A204.1 (cell line): ENCODE results near the gene TPRX2.
"Not testable (repeated sequence)": the region's sequence is repeated elsewhere in the genome, so short reads cannot be mapped to it uniquely, and the experiment has no call there.

Experiments
- FAIRE-seq: peaks from 2 replicates; lab custom pipeline; 2012; peaks lifted over from hg19 to GRCh38; lab: Jason Lieb, UNC

TPRX2 gene, protein sequence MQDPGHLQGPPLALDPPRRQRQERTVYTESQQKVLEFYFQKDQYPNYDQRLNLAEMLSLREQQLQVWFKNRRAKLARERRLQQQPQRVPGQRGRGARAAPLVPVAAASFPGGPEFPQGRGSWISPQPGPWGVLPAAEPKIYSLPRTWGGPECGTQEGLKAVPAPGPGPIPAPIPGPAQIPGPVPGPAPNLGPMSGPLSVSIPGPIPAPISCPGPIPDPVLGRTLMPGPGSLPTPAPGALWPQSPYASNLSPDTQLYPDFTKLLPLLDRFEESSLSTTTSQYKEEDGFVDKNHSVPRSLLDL

DNA sequence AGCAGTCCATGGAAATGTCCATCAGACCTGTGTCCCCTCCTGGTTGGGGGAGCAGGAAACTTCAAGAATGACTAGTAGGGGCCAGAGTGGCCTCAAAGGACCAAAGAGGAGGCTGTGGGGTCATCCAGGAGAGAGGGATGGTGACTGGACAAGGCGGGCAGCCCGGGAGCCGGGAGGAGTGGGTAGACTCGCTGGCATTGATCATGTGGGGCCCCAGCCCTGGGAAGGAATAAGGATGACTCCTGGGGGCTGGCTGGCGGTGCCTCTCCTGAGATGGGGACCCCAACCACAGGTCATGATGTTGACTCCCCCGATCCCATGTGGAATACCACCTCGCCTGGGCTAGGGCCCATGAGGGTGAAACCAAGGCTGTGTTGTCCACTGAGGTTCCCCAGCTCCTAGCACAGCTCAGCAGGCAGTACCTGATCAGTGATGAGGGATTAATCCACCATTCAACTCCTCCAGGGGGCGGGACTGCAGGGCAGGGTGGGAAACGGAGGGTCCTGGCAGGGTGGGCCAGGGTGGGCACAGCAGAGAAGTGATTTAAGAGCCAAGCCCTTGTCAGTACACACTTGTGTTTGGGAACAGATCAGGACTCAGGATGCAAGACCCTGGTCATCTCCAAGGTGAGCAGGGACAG is at the start of gene TPRX2:
TSS of gene TPRX2 (plus strand) at position 590 of the 640 bp plus-strand sequence. CDS start at position 602, 12 bp downstream.
- FAIRE-seq = not testable (repeated sequence)

DNA sequence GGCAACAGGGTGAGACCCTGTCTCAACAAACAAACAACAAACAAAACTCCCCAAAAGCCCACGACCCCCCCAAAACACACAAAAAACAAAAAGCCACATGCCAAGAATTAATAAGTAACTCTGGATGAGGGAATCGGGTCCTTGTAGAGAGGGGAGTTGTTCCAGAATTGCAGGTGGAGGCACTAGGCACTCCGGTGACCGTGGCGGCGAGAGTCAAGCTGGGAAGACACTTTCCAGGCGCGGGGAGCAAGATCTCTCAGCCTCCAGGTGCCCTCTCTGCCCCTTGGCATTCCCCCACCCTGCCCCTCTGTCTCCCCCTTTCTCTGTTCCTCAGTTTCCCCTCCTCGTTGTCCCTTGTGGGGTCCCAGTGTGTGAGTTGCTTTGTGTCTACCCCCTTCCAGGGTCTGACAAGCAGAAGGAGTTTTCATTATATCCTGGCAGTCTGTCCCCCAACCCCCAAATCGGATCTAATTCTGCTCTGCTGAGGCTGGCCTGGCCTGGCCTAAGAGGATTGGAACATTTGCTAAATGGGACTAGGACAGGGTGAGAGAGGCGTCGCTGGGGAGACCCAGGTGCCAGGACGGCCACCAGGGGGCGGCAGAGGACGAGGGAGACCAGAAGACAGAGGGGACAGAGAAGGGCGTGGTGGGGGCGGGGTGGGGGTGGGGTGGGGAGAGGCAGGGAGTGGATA is 45.6 kb upstream of the TPRX2 start:
- FAIRE-seq = no peak

DNA sequence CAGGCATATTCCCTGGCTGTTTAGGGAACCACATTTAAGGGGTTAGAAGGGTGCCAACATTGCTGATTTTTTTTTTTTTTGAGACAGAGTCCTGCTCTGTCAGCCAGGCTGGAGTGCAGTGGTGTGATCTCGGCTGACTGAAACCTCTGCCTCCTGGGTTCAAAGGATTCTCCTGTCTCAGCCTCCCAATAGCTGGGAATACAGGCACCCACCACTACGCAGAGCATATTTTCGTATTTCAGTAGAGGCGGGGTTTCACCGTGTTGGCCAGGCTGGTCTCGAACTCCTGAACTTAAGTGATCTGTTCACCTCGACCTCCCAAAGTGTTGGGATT is 45.1 kb upstream of the TPRX2 start:
- FAIRE-seq = no peak

DNA sequence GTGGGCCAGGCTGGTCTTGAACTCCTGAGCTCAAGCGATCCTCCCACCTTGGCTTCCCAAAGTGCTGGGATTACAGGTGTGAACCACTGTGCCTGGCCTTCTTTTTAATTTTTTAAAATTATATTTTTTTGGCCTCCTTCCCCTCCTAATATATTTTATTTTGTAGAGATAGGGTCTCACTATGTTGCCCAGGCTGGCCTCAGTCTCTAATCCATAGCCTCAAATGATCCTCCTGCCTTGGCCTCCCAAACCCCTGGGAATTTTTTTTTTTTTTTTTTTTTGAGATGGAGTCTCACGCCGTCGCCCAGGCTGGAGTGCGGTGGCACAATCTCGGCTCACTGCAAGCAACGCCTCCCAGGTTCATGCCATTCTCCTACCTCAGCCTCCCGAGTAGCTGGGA is 42.8 kb upstream of the TPRX2 start:
- FAIRE-seq = not testable (repeated sequence)

DNA sequence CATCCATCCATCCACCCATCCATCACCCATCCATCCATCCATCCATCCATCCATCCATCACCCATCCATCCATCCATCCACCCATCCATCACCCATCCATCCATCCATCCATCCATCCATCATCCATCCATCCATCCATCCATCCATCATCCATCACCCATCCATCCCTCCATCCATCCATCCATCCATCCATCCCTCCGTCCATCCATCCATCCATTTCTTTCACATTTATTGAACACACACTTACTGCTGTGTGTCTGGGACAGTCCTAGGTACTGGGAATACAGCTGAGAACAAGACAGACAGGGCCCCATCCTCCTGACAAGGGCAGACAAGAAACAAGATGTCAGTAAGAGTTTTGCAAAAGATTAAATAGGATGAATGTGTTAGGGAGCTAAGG is 40.8 kb upstream of the TPRX2 start:
- not testable (repeated sequence) for FAIRE-seq

DNA sequence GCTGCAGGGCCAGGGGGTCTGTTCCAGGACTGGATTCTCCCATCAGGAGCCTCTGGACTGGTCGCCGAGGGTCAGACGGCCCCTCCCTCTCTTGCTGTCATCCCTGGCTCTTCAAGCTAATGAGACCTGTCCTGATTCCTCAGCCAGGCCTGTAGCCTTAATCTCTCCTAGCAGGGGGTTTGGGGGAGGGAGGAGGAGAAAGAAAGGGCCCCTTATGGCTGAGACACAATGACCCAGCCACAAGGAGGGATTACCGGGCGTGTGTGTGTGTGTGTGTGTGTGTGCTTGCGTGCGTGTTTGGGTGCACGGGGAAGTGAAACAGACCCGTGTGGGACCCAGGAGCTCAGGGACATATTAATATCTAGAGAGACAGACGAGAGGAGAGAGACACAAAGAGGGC is 39.2 kb upstream of the TPRX2 start:
- FAIRE-seq = no peak

DNA sequence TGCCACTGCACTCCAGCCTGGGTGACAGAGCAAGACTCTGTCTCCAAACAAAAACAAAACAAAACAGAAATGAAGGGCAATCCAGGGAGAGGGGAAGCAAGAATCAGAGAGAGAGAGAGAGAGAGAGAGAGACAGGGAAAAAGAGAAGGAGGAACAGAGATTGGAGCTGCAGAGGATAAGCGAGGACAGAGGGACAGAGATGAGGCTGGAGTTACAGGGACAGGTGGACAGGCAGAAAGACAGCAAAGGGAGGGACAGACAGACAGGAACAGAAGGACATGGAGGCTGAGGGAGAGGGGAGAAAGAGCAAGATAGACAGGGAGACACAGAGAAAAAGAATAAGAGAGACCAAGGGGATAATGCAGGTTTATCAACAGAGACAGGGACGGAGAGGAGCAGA is 38.6 kb upstream of the TPRX2 start:
- FAIRE-seq = no peak

DNA sequence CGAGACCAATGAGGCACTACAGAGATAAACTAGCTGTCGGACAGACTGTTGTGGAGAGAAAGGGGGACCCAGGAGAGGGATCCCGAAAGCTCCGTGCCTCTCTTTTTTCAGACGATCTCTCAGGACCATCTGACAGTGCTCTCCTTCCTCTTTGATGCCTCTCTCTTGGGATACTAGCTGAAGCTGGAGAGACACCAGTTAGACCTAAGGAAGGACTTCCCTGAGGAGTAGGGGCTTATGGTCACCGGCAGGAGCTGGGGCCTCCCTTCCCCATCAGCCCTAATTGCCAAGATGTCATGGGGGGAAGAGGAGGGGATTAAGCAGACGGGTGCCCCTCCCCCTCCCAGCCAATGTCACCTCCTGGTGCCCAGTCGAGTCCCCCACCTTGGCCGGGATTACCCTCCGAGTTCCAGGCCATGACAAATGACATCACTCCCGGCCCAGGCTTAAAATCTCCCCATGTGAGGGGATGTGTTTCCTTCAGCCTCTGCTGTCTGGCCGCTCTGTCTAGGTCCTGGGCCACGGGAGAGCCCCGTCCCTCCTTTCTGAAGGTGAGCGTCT is 37.5 kb upstream of the TPRX2 start, which contains the start of gene CRX:
TSS of gene CRX (plus strand) at position 478 of the 561 bp plus-strand sequence. CDS start 12,507 bp downstream, outside the sequence.
- FAIRE-seq = no peak

DNA sequence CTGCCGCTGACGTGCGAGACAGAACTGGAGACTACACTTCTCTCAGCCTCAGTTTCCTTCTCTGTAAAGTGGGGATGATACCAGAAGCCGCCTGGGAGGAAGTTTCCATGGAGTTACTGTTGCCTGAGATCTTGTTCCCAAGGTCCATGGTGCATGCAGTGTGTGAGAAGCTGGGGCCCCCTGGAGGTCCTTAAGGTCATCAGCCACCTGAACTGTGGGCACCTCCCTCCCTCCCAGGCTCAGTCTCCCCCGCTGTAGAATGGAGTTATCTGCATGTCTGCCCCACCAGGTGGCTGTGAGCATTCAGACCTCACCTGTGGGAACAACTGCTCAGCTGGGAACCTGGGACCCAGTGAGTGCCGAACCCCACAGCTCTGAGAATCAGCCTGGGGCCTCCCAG is 34.6 kb upstream of the TPRX2 start:
- no peak for FAIRE-seq

DNA sequence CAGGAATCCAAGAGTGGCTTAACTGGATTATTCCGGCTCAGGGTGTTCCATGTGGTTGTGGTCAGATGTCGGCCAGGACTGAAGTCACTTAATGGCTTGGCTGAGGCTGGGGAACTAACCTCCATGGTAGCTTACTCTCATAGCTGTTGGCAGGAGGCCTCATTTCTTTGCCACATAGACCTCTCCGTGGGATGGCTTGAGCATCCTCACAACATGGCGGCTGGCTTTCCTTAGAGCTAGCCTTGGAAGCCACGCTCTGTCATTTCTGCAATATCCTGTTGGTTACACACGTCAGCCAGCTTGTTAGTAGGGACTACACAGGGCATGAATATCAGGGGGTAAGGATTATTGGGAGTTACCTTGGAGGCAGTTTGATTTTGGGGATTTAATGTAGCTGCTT is 32.2 kb upstream of the TPRX2 start:
- FAIRE-seq = no peak

DNA sequence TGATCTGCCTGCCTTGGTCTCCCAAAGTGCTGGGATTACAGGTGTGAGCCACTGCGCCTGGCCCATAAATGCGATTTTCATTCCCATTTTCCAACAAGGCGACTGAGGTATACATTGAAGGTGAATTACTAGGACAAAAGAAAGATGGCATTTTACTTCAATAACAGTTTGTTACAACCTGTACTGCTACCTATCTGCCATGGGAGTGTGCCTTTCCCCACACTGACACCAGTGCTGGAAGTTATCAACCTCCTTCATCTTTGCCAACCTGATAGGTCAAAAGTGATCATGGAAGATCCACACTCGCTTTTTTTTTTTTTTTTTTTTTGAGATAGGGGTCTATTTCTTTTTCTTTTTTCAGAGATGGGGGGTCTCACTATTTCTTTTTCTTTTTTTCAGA is 26.3 kb upstream of the TPRX2 start:
- no peak for FAIRE-seq

DNA sequence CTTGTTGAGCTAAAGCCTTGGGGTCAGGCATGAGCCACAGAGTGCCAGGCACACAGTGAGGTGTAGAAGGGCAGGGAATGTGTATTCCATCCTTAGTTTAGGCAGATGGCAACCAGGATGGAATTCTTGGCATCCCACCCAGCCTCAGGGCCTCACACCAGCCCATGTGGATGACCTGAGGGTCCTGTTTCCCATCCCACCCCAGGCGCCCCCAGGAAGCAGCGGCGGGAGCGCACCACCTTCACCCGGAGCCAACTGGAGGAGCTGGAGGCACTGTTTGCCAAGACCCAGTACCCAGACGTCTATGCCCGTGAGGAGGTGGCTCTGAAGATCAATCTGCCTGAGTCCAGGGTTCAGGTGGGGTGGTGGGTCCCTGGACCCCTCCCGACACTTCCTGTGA is 23.0 kb upstream of the TPRX2 start:
- FAIRE-seq = no peak

DNA sequence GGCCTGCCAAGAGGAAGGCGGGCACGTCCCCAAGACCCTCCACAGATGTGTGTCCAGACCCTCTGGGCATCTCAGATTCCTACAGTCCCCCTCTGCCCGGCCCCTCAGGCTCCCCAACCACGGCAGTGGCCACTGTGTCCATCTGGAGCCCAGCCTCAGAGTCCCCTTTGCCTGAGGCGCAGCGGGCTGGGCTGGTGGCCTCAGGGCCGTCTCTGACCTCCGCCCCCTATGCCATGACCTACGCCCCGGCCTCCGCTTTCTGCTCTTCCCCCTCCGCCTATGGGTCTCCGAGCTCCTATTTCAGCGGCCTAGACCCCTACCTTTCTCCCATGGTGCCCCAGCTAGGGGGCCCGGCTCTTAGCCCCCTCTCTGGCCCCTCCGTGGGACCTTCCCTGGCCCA is 19.6 kb upstream of the TPRX2 start:
- no peak for FAIRE-seq

DNA sequence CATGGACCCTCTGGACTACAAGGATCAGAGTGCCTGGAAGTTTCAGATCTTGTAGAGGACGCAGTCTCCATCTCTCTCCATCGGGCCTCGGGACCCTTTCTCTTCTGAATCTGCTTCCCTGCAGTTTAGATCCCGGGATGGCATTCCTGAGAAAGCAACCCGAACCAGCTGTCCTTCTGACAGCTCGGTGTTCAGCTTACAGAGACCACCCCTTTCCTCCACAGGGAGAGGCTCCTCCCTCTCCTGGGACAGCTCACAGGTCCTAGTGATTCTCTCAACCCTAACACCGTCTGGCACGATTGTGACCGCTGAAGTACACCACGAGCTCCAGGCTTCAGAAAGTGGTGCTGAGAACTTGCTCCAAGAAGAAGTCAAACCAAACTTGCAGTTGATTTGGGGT is 19.1 kb upstream of the TPRX2 start:
- FAIRE-seq = no peak

DNA sequence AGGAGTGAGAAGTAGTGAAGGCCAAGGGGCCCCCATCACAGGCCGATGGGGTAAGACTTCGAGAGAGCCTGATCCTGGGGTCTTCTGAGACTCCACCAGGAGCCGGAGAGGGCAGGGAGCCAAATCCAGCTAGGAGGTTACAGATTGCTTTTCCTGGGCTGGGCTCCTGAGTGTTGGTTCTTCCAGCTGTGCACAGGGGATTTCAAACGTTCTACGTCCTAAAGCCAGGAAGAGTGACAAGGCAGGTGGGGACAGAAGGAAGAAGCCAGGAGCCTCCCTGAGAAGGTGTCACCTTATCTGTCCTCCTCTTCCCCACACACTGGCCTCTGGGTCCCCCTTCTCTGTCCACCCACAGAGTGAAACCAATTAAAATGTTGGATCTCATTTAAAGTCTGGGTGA is 16.1 kb upstream of the TPRX2 start:
- FAIRE-seq = no peak

DNA sequence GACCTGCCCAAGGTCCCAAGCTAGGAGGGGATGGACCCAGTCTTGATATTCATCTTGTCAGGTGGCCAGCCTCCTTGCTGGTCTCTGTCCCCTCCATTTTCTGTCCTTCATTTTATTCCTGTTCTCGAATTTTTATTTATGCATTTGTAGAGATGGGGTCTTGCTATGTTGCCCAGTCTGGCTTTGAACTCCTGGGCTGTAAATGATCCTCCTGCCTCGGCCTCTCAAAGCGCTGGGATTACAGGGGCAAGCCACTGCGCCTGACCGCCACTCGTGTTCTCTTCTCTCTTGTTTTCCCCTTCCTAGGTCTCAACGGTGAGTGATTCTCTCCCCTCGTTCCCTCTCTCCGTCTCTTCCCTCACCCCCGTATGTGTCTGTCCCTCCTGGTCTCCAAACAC is 10.6 kb upstream of the TPRX2 start:
- FAIRE-seq = no peak

DNA sequence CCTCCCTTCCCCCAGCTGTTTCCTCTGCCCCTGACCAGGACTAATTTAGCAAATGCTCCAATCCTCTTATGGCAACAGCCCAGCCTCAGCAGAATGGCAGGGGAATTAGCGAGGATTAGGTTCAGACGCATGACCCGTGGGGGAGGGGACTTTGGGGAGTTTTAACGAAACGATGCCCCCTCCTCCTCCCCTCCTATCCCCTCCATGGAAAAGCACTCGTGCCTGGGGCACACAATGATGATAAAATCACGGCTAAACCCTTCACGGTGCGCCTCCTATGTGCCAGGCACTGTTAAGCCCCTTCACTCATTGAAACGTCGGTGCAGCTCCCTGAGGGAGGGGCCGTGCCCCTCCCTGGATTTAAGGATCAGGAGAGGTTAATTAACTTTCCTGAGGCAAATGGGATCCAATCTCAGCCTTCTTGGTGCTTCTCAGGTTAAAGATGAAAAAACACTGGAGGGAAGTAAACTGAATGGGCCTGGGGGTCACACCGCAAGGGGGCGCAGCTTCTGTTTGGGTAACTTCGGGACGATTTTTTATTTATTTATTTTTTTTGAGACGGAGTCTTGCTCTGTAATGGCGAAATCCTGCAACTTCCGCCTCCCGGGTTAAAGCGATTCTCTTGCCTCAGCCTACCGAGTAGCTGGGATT is 10.1 kb upstream of the TPRX2 start:
- no peak for FAIRE-seq

DNA sequence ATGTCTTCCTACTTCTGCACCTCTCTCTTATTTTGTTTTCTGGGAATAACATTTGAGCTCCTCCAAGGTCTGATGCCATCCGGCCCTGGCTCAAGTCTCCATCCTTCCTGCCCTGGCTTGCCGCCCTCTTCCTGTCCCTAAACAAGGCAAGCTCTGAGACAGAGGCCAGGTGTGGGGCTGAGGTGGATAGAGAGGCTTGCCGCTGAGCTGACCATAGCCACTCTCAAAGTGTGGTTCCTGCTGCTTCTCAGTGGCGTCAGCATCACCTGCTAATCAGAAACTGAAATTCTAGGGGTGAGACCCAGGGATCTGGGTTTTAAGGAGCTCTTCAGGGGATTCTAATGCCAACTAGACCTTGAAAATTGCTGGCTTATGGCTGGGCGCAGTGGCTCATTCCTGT is 6.0 kb upstream of the TPRX2 start:
- FAIRE-seq = no peak

DNA sequence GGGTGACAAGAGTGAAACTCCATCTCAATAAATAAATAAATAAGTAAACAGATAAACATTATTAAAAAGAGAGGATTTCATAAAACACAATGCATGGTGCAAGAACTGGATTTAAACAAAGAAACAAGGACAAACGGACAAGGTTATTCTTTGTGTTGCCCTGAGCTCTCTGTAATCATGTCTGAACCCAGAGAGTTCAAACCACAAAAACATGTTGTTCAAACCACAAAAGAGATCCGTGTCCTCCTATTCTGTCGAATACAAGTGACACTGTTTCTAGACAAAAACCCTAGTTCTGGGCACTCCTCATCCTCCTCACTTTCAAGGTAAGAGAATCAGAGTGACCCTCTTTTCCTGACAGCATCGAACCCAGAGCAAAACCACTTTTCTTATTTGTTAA is 4.6 kb upstream of the TPRX2 start:
- FAIRE-seq = no peak

DNA sequence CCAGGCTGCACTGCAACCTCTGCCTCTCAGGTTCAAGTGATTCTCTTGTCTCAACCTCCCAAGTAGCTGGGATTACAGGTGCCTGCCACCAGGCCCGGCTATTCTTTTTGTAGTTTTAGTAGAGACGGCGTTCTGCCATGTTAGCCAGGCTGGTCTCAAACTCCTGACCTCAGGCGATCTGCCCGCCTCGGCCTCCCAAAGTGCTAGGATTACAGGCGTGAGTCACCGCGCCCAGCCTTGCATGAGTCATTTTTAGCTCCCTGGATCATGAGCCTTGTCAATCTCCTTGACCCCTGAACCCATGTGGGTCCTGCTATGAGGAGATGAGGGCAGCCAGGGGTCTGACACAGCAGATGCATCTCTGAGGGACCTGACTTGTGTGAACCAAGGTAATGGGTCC is 804 bp upstream of the TPRX2 start:
- FAIRE-seq = not testable (repeated sequence)

DNA sequence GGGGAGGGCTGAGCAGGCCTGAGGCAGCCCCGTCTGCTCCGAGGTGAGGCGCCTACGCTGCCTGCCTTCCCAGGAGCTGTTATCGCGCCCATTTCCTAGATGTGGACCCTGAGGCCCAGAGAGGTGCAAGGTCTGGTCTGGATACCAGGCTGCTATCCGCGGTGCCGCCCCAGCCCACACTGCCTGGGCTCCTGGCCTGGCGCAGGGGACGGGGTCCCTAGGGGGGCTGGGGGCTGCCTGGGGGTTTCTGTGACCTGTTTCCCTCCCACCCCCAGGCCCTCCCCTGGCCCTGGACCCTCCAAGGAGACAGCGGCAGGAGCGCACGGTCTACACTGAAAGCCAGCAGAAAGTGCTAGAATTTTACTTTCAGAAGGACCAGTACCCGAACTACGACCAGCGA is 803 bp downstream of the TPRX2 start:
- not testable (repeated sequence) for FAIRE-seq

DNA sequence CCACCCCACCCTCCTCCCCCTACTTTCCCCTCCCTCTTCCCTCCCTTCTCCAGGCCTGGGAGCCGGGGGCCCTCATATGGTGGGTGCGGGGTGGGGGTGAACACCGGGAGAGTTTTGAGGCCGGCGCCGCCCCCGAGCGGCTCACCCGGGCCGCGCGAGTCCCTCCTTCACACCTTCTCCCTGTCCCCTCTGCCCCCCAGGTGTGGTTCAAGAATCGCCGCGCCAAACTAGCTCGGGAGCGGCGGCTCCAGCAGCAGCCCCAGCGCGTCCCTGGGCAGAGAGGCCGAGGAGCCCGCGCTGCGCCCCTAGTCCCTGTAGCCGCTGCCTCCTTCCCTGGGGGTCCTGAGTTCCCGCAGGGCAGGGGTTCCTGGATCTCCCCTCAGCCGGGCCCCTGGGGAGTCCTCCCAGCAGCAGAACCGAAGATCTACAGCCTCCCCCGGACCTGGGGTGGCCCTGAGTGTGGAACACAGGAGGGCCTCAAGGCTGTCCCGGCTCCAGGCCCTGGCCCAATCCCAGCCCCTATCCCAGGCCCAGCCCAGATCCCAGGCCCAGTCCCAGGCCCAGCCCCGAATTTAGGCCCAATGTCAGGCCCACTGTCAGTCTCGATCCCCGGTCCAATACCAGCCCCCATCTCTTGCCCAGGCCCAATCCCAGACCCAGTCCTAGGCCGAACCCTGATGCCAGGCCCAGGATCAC is 1.7 kb downstream of the TPRX2 start:
- FAIRE-seq = no peak
